GM19438 (cell line): ENCODE measurements around the gene SLC48A1.
A peak's percentile ranks its signal among the peaks of the same experiment; 100 is the strongest.

Source experiments
- ATAC-seq: cut with Tn5 transposase; IDR thresholded peaks from one replicate; pipeline ENCODE4 v1.9.1; 2021; ENCODE audit warnings: low read depth; ENCODE audit not compliant: unreplicated experiment

Gene SLC48A1

GRCh38 chr12:47776471-47777143 is 3.6 kb downstream of the SLC48A1 start:
- ATAC-seq: no peak

- no peak for ATAC-seq
Measured at GRCh38 chr12:47777151-47777550, 4.1 kb downstream of the SLC48A1 start.

GRCh38 chr12:47777741-47778558 is 4.9 kb downstream of the SLC48A1 start:
- ATAC-seq: no peak

DNA sequence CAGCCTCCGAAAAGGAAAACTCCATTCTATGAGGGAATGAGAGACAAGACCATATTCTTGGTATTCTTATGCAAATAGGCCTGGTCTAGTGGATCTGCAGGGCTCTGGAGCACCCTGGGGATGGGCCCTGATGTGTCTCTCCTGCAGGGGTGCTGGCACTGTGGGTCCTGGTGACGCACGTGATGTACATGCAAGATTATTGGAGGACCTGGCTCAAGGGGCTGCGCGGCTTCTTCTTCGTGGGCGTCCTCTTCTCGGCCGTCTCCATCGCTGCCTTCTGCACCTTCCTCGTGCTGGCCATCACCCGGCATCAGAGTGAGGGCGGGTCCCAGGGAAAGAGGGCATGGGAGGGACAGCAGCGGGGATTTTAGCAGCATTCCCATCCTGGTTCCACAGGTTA is 5.8 kb downstream of the SLC48A1 start:
- ATAC-seq: no peak

GRCh38 chr12:47779301-47779942 is 6.4 kb downstream of the SLC48A1 start:
- ATAC-seq: peak; percentile 84

DNA sequence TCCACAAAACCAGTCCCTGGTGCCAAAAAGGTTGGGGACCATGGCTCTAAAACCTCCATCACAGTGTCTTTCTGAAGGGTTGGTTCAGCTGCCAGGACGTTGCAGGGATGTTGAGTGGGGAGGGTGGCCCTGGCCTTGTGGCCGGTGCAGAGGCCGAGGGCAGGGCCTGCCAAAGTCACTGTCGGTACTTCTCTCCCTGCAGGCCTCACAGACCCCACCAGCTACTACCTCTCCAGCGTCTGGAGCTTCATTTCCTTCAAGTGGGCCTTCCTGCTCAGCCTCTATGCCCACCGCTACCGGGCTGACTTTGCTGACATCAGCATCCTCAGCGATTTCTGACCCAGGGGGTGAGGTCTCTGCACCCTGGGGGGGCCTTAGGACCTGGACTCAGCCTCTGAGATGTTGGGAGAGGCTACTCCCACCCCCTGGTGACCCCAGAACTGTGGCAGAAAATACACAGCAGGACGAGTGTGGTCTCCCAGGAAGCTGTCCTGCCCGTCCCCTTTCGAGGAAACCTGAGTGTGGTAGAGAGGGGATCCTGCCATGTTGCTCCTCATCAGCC is 7.0 kb downstream of the SLC48A1 start:
- no peak for ATAC-seq

DNA sequence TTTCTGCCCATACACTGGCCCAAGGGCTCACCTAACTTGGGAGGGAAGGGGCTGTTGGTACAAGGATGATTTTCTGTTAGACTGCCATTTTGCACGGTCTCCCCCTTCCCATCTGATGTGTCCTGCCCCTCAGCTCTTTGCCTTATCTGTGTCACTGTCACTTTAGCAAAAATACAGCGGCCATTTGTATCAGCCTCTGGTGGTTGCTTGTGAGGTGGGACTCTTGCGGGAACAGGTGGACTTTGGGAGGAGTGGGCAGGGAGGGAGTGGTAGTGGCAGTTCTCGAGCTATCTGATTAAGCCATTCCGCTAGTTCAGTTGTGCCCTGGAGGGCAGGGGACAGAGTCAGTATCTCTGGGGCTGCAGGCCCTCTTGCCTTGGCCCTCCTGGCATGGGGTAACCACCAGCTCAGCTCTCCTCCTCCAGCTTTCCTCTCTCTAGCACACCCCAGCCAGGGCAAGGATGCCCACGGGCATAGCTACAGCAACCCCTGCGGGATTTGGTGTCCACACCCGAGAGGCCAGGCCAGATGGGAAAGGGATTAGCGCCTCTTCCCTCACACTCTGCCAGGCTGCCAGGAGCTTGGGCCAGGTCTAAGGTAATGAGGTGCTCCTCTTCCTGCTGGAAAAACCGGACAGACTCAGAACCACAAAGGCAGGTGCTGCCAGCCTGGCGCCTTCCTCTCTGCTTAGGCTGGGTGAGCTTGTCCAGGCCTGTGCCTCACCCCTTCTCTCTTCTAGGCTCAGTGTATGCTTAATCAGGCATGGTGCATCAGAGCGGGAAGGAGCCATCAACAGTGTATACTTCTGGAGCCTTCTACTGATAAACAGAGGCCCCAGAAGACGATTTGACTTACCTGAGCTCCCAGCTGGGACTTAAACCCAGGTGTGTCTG is 8.7 kb downstream of the SLC48A1 start:
- no peak for ATAC-seq

- no peak for ATAC-seq
Measured at GRCh38 chr12:47782372-47782770, 9.3 kb downstream of the SLC48A1 start.

- no peak for ATAC-seq
Measured at GRCh38 chr12:47783024-47783755, 10.2 kb downstream of the SLC48A1 start.

- no peak for ATAC-seq
Measured at GRCh38 chr12:47783821-47784819, 11.1 kb downstream of the SLC48A1 start.

DNA sequence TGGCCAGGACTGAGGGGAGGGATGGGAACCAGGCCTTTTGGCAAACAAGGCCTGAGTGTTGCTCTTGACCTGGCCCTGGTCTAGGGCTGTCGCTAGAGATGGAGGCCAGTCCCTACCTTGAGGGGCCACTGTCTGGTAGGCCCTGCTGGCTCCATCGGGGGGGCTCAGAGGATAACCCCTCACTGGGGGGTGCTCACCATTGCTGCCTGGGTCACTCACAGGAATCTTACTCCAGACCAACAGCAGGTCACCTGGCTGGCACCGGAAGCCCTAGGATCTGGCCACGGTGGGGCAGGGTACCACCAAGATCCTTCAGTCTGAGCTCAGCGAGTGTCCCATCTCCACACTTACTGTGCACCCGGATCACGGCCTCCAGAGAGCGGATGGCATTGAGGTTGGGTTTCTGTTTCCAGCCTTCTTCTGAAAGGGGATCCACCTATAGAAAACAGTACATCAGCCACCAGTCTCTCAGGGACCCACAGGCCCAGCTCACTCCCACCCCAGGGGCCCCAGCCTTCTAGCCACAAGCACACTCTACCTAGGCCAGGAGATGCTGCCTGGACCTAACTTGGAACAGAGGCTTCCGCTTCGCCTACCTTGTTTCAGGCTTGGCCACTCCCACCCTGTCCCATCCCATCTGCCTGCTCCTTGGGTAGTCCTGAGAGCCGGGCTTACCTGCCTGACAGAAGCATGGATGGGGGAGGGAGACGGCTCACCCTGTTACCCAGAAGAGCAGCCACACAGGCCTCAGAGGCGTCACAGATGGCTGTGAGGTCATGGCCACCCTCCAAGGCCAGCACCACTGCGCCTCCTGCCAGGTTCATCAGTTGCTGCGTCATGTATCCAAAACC is 12.2 kb downstream of the SLC48A1 start:
- no peak for ATAC-seq

- ATAC-seq: no peak
Measured at GRCh38 chr12:47785887-47786661, 13.0 kb downstream of the SLC48A1 start.

GRCh38 chr12:47786662-47787280 is 13.7 kb downstream of the SLC48A1 start:
- no peak for ATAC-seq

- no peak for ATAC-seq
Measured at GRCh38 chr12:47787596-47788319, 14.7 kb downstream of the SLC48A1 start.

- no peak for ATAC-seq
Measured at GRCh38 chr12:47789141-47789540, 16.1 kb downstream of the SLC48A1 start.
